ENCODE results near the gene OLFM1. TPM values are rescaled to one million over a fixed set of nuclear protein-coding genes. Genes with fewer than 3 reads are reported as not detected.

OLFM1 gene
- total RNA-seq, 1 experiment from 2014 or later = 0.39 TPM

DNA sequence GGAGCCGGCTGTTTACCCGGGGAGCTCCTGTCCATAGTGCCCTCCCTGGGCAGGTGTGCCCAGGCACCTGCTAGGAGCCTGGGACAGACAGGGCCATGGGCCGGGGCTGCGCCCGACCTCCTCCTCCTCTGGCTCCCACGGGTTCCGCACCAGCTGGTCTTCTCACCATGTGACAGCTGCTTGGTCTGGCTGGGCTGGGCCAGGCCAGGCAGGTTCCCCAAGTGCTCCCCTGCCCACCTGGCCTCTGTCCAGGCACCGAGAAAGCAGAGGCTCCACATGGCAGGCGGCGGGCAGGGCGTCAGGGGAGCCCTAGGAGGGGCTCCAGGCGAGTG, 60.0 kb downstream of the OLFM1 start:
- H3K4me3 ChIP-seq (ENCODE audit: low read depth in 2 of 2, low read length in 2 of 2) = no peak overlapping the region
- H3K36me3 ChIP-seq (ENCODE audit: control insufficient read depth, insufficient read depth, low read length) = no peaks in the 10 kb centered on the region
- in situ Hi-C loops (cut with HindIII; ENCODE audit: low pct_unique_long_range_greater_than_20kb, low sequenced_read_pairs) (no loop called here), intact Hi-C loops (cut with micrococcal nuclease; ENCODE audit: unreplicated experiment) (no loop called here)
- no peaks in the 10 kb centered on the region for H3K4me1 ChIP-seq (ENCODE audit: control insufficient read depth, insufficient read depth, low read length)
- CTCF ChIA-PET = no interaction called here
- POLR2A ChIA-PET = no interaction called here
- DNase-seq (ENCODE audit: low read depth, low spot score) (no peak), ATAC-seq (no peak)
- TF ChIP-seq, protein P1, sequence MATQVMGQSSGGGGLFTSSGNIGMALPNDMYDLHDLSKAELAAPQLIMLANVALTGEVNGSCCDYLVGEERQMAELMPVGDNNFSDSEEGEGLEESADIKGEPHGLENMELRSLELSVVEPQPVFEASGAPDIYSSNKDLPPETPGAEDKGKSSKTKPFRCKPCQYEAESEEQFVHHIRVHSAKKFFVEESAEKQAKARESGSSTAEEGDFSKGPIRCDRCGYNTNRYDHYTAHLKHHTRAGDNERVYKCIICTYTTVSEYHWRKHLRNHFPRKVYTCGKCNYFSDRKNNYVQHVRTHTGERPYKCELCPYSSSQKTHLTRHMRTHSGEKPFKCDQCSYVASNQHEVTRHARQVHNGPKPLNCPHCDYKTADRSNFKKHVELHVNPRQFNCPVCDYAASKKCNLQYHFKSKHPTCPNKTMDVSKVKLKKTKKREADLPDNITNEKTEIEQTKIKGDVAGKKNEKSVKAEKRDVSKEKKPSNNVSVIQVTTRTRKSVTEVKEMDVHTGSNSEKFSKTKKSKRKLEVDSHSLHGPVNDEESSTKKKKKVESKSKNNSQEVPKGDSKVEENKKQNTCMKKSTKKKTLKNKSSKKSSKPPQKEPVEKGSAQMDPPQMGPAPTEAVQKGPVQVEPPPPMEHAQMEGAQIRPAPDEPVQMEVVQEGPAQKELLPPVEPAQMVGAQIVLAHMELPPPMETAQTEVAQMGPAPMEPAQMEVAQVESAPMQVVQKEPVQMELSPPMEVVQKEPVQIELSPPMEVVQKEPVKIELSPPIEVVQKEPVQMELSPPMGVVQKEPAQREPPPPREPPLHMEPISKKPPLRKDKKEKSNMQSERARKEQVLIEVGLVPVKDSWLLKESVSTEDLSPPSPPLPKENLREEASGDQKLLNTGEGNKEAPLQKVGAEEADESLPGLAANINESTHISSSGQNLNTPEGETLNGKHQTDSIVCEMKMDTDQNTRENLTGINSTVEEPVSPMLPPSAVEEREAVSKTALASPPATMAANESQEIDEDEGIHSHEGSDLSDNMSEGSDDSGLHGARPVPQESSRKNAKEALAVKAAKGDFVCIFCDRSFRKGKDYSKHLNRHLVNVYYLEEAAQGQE (IDR thresholded peaks at IDR 0.05; ENCODE audit: insufficient read depth in 1 of 2, low read depth in 2 of 2, low read length in 1 of 2) = no peak
- TF ChIP-seq TCF7L2 (IDR thresholded peaks at IDR 0.05; ENCODE audit: low read depth, low read length) = no peak
- TF ChIP-seq POLR2AphosphoS5 (IDR thresholded peaks at IDR 0.05; ENCODE audit: low read depth, low read length) = no peak
- no peak for TF ChIP-seq CTCF (IDR thresholded peaks at IDR 0.05)
- TF ChIP-seq SIN3A (IDR thresholded peaks at IDR 0.05; ENCODE audit: borderline replicate concordance, insufficient read depth, low read depth, low read length) = no peak
- no peak overlapping the region for H3K27ac ChIP-seq (ENCODE audit: low read length)
- H3K9me3 ChIP-seq (ENCODE audit: control insufficient read depth, insufficient read depth, low read depth, low read length) = no peaks in the 10 kb centered on the region
- BruUV-seq (replicated peaks) = no TSS peak
- no peaks in the 10 kb centered on the region for H3K27me3 ChIP-seq (ENCODE audit: control insufficient read depth, insufficient read depth, low read length)

- H3K36me3 ChIP-seq (ENCODE audit: control insufficient read depth, insufficient read depth, low read length) = no peaks in the 10 kb centered on the region
- H3K9me3 ChIP-seq (ENCODE audit: control insufficient read depth, insufficient read depth, low read depth, low read length) = no peaks in the 10 kb centered on the region
- no peak for ATAC-seq
- in situ Hi-C loops (cut with HindIII; ENCODE audit: low pct_unique_long_range_greater_than_20kb, low sequenced_read_pairs) = no loop called here
- no peaks in the 10 kb centered on the region for H3K27me3 ChIP-seq (ENCODE audit: control insufficient read depth, insufficient read depth, low read length)
- TF ChIP-seq, protein P1 (IDR thresholded peaks at IDR 0.05; ENCODE audit: insufficient read depth in 1 of 2, low read depth in 2 of 2, low read length in 1 of 2) = no peak
- TF ChIP-seq TCF7L2 (IDR thresholded peaks at IDR 0.05; ENCODE audit: low read depth, low read length) = no peak
- TF ChIP-seq CTCF (IDR thresholded peaks at IDR 0.05) = no peak
- TF ChIP-seq POLR2AphosphoS5 (IDR thresholded peaks at IDR 0.05; ENCODE audit: low read depth, low read length) = no peak
- TF ChIP-seq SIN3A (IDR thresholded peaks at IDR 0.05; ENCODE audit: borderline replicate concordance, insufficient read depth, low read depth, low read length) = no peak
- POLR2A ChIA-PET = no interaction called here
- H3K27ac ChIP-seq (ENCODE audit: low read length) = no peak overlapping the region
- CTCF ChIA-PET = no interaction called here
- no peaks in the 10 kb centered on the region for H3K4me1 ChIP-seq (ENCODE audit: control insufficient read depth, insufficient read depth, low read length)
- no peak for DNase-seq (ENCODE audit: low read depth, low spot score)
- no TSS peak for BruUV-seq (replicated peaks)
- intact Hi-C loops (cut with micrococcal nuclease; ENCODE audit: unreplicated experiment) = no loop called here
- H3K4me3 ChIP-seq (ENCODE audit: low read depth in 2 of 2, low read length in 2 of 2) = no peak overlapping the region
These were observed 60.5 kb downstream of the OLFM1 start for GRCh38 chr9:135147938-135148337.

All from Panc1 (cell line).